GM21515 (cell line): Measurements from ENCODE around the gene NXN.
"Not testable (repeated sequence)": the region's sequence is repeated elsewhere in the genome, so short reads cannot be mapped to it uniquely, and the experiment has no call there.

Experiments
- ATAC-seq: cut with Tn5 transposase; IDR thresholded peaks from one replicate; pipeline ENCODE4 v1.9.1; 2021; ENCODE audit not compliant: unreplicated experiment

NXN gene

GRCh38 chr17:896953-897661 is 82.5 kb downstream of the NXN start:
- no peak for ATAC-seq

GRCh38 chr17:896454-896853 is 83.1 kb downstream of the NXN start:
- no peak for ATAC-seq

GRCh38 chr17:892958-893357 is 86.6 kb downstream of the NXN start:
- ATAC-seq = no peak

GRCh38 chr17:888998-889441 is 90.6 kb downstream of the NXN start:
- no peak for ATAC-seq

GRCh38 chr17:887551-888209 is 91.9 kb downstream of the NXN start:
- ATAC-seq = no peak

GRCh38 chr17:885971-886571 is 93.5 kb downstream of the NXN start:
- no peak for ATAC-seq

- ATAC-seq = no peak
Measured at GRCh38 chr17:883586-883962, 96.0 kb downstream of the NXN start.

- no peak for ATAC-seq
Measured at GRCh38 chr17:882827-883585, 96.6 kb downstream of the NXN start.

- no peak for ATAC-seq
Measured at GRCh38 chr17:881778-882177, 97.8 kb downstream of the NXN start.

GRCh38 chr17:880443-881269 is 98.9 kb downstream of the NXN start:
- no peak for ATAC-seq

GRCh38 chr17:879546-880442 is 99.8 kb downstream of the NXN start:
- ATAC-seq = no peak

GRCh38 chr17:877630-878029 is 101.9 kb downstream of the NXN start:
- no peak for ATAC-seq

- no peak for ATAC-seq
Measured at GRCh38 chr17:876272-876671, 103.3 kb downstream of the NXN start.

- ATAC-seq = not testable (repeated sequence)
Measured at GRCh38 chr17:874590-874989, 105.0 kb downstream of the NXN start.

- no peak for ATAC-seq
Measured at GRCh38 chr17:872855-873254, 106.7 kb downstream of the NXN start.

GRCh38 chr17:871751-872519 is 107.6 kb downstream of the NXN start:
- ATAC-seq = no peak

GRCh38 chr17:869567-870525 is 109.7 kb downstream of the NXN start:
- no peak for ATAC-seq

- no peak for ATAC-seq
Measured at GRCh38 chr17:869086-869485, 110.5 kb downstream of the NXN start.
